Mucosa of gallbladder (tissue), 1 donor: Measurements from ENCODE around the gene MRTO4. TPM values are rescaled to one million over a fixed set of nuclear protein-coding genes. Genes with fewer than 3 reads are reported as not detected.
"Not testable (repeated sequence)": the region's sequence is repeated elsewhere in the genome, so short reads cannot be mapped to it uniquely, and the experiment has no call there.

ENCODE experiments used
- DNase-seq: peaks from one replicate; pipeline ENCODE4 v3.0.0-alpha.2; 2020; ENCODE audit warnings: low spot score
- total RNA-seq: library from RNA; stranded (reverse); gene quantifications from one replicate; pipeline ENCODE4 v1.2.1, GENCODE V29; 2021
- donor health status: DM: no; HTN: no; CAD: no.

MRTO4 gene
- total RNA-seq, 1 donor from 2014 or later, result 14.2 TPM

GRCh38 chr1:19222979-19223824 lies 28.4 kb upstream of the MRTO4 start:
- DNase-seq, result no peak

GRCh38 chr1:19229229-19229628 lies 22.4 kb upstream of the MRTO4 start:
- DNase-seq, result no peak

- DNase-seq, result no peak
These were observed 21.7 kb upstream of the MRTO4 start for GRCh38 chr1:19229828-19230325.

GRCh38 chr1:19231736-19232523 lies 19.7 kb upstream of the MRTO4 start:
- peak; percentile 32 for DNase-seq

- no peak for DNase-seq
These were observed 19.1 kb upstream of the MRTO4 start for GRCh38 chr1:19232524-19232846.

DNA sequence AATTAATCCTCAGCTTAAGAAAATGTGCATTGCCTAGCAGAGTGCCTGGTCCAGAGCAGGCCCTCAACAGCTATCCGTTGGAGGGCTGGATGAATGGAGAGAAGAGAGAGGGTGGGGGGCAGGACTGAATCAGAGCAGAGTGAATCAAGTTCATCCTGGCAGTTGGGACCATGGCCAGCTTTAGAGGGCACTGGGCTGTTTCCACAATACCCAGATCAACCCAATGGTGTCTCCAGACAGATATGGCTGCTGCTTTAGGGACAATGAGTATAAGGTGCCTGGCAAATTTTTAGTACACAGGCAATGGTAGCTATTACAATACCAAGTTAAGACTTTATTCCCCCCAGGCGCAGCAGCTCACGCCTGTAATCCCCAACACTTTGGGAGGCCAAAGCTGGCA lies 17.4 kb upstream of the MRTO4 start:
- DNase-seq, result no peak

DNA sequence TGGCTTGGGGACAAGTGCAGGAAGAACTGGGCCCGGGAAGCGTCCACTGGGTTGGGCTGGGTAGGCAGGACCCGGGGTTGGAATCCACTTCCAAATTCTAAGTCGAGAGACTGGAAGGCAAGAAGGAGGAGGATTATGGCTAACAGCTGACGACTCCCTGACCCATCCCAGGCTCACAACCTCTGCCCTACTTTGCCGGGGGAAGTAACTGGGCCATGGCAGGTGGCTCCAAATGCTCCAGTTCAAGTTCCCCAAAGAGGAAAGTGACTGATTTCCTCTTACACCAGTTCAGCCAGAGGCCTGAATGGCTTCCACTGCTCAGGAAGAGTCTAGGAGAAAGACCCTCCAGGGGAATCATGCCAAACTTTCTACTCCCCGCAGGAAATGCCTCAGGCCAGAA lies 11.7 kb upstream of the MRTO4 start:
- no peak for DNase-seq

GRCh38 chr1:19240673-19241538 lies 10.7 kb upstream of the MRTO4 start:
- DNase-seq, result peak; percentile 66

- no peak for DNase-seq
These were observed 838 bp upstream of the MRTO4 start for GRCh38 chr1:19250629-19251304.

GRCh38 chr1:19254416-19254815 lies 2.8 kb downstream of the MRTO4 start:
- DNase-seq, result no peak

DNA sequence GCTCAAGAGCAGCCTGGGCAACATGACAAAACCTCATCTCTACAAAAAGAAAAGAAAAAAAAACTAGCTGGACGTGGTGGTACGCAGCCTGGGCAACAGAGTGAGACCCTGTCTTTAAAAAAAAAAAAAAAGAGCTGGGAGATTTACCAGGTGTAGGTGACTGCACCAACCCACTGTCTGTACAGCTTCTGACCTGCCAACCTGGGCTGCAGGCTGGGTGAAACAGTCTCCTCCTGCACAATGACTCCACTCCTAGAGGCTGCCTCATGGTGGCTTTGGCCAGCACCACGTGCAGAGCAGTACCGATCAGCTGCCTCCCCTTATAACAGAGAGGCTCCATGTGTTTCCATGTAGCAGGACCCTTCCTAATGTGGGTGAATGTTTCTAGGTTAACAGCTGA lies 3.7 kb downstream of the MRTO4 start:
- DNase-seq, result no peak

GRCh38 chr1:19256301-19256700 lies 4.7 kb downstream of the MRTO4 start:
- DNase-seq, result not testable (repeated sequence)

DNA sequence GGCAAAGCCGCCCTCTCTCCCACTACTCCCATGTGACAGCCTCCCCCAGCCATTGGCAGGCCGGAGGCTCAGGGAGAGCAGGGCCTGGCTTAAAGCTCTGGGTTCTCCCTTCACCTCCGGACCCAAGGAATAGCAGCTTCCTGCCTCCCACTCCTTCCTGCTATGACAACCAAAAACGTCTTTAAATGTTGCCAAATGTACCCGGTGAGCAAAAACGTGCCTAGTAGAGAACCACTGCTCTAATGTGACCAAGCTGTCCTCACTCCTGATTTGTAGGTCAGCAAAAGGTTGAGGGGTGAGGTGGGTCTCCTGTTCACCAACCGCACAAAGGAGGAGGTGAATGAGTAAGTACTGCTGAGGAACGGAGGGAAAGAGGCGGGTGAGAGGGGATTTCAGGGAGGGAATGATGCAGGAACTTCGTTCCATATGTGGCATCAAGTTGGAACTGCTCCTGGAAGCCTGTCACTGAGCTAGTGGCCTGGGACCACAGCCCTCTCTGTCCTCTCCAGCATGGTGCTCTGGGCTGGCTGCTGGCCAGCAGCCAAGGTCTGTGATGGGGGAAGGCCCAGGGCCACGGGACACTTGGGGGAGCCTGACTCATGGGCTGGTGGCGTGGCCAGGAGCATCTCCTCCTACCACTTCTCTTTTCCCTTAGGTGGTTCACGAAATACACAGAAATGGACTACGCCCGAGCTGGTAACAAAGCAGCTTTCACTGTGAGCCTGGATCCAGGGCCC lies 5.7 kb downstream of the MRTO4 start:
- no peak for DNase-seq

- DNase-seq, result no peak
These were observed 6.7 kb downstream of the MRTO4 start for GRCh38 chr1:19258353-19258752.

DNA sequence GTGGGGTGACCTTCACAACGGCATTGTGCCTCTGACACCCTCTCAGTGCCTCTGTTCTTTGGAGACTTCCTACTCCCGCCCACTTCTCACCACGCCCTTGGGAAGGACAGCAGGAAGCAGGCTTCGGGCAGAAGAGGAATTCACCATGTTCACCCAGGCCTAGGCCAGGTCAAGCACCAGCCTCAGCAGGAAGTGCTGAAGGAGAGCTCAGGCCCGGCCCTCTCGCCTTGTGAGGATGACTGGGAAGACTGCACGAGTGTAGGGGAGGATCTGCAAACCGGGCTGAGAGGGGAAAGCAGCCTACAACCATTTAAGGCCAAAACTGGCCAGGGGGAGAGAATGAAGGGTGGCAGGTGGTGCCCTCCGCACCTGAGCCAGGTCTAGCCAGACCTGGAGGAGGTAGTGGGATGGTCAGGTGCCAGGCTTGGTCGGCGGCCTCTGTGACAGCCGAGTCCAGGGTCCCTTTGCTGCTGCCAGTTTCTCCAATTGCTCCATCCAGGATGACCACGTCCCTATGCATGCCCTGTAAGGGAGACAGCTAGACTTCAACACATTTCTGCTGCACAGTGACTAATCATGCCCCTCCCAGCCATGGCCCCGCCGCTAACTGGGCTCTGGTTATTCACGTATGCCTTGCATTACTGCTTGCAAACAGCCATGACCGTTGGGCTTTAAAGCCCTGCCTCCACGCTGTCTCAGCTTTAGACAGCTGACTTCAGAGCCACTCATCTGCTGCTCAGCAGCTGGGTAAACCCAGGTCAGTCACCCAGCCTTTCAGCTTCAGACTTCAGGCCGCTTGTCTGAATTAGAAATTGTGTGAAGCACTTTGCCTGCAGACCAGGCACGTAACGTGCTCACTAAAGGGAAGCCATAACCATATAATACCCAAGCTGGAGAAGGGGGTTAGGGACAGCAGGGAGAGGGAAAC lies 8.9 kb downstream of the MRTO4 start:
- no peak for DNase-seq

DNA sequence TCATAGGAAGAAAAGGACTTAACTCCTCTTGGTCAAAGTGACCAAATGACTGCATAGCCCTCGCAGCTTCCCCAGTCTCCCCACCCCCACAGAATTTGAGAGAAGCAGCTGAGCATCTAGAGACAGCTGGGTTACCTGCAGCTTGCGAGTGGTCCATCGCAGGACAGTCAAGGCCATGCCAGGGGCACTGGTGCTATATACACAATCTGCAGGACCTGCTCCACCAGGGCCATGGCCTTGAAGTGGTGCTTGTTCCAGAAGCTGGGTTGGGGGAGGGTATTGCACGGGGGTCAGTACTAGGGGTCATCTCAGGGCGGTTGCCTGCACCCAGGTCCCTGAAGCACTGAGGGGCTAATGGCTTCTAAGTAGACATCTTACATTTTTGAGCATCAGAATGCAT lies 10.4 kb downstream of the MRTO4 start:
- DNase-seq, result no peak

DNA sequence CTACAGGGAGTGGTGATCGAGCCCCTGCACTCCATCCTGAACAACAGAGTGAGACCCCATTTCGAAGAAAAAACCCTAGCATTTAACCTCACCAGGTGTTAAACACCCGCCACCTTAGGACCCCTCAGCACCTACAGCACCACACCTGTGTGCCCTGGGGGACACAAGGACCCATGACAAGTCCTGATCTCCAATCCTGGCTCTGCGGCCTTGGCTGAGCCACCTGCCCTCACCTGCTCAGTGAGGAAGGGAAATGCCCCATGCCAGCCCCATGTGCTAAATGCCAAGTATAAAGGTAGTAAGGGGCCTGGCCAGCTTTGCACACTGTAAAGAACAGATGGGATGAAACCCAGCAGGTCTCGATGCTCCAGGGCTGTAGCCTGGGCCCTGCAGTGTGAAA lies 11.1 kb downstream of the MRTO4 start:
- no peak for DNase-seq

- DNase-seq, result no peak
These were observed 16.8 kb downstream of the MRTO4 start for GRCh38 chr1:19268445-19268844.
